Heart left ventricle (tissue), 13 donors: ENCODE measurements around the gene TREM1.

Source experiments
- CTCF ChIP-seq, 12 donors: fragments of 200-600 bp; sonication (generic) in 4 of 12; IDR thresholded peaks; one replicate each; pipeline versions ENCODE4 v1.5.0 to v1.8.0; 2018 to 2022; ENCODE audit warnings: antibody characterized with exemption in 12 of 12, mild to moderate bottlenecking in 5 of 12
- POLR2A ChIP-seq, 2 donors: fragments of 450-650 bp; IDR thresholded peaks; one replicate each; pipeline ENCODE4 v1.6.1; 2017; ENCODE audit warnings: antibody characterized with exemption in 2 of 2, mild to moderate bottlenecking in 2 of 2, moderate library complexity in 2 of 2
- donor health status: ischemic (EF 13 %, LVEDD 7.1; RV severe dilation, severe dysfunction).
- donor health status: DM: no; HTN: yes; CAD: no.
- donor health status: DM: no; HTN: no; CAD: no.
- donor health status: ischemic (EF 25% LVEDD 6.9; RV normal size, moderate dysfunction).
- donor health status: ischemic (EF 25% LVEDD 5.7; RV mildly dilated, moderate dysfunction).
- donor health status: ischemic (EF 35%, LVEDD 5.7; RV mildly dilated, moderate dysfunction).
- donor health status: nonischemic (EF 11% LVEDD 7.7; RV severe dilation, severe dysfunction).
- donor health status: DM: yes; HTN: yes; CAD: no.
- donor health status: PGD.
- donor health status: ischemic (EF 29% LVEDD 5.4; RV normal size, mild dysfunction).
- donor health status: nonischemic (EF 23%, LVEDD 6.1; RV moderate dilation, normal function).

DNA sequence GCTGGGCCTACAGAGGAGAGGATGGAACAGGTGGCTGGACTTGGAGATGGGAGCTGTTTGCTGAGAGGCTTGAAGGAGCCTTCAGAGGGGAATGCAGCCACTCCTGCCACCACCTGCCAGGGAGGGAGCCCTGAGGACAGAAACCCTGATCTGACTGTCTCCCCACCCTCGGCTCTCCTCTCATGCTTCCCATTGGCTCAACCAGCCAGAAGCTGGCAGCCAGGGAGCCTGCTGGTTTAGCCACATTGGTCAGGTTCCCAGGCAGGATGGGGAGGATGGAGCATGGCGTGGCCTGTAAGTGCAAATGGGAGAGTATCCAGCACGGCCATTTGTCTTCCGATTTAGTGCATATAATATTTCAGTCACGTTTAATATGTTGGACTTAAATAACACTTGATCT is 12.8 kb downstream of the TREM1 start:
- no peak for TF ChIP-seq CTCF (IDR thresholded peaks at IDR 0.05)
- no peak for TF ChIP-seq POLR2A (IDR thresholded peaks at IDR 0.05)
